Measurements from ENCODE around the gene FAM76B. TPM values are rescaled to one million over a fixed set of nuclear protein-coding genes. Genes with fewer than 3 reads are reported as not detected.

Gene FAM76B
- total and polyA plus RNA-seq, 2 experiments from 2014 or later: 13.4 to 29.1 TPM

DNA sequence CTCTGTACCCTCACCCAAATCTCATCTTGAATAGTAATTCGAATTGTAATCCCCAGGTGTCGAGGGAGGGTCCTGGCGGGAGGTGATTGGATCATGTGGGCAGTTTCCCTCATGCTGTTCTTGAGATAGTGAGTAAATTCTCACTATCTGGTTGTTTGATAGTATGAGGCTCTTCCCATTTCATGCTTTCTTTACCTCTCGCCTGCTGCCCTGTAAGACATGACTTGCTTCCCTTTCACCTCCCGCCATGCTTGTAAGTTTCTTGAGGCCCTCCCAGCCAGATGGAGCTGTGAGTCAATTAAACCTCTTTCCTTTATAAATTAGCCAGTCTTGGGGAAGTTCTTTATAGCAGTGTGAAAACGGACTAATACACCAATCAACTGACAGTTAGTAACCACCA is 60.1 kb downstream of the FAM76B start:
- Histone ChIP-seq H3K36me3 (no peaks in the 10 kb centered on the region), H3K4me3 (no peak overlapping the region), H3K9me3 (ENCODE audit: low read depth) (no peaks in the 10 kb centered on the region), H3K4me1 (ENCODE audit: low read depth) (peaks cover 10% of the 10 kb centered on the region), H3K27me3 (no peaks in the 10 kb centered on the region), H3K27ac (no peak overlapping the region)
- no peak for TF ChIP-seq CTCF (IDR thresholded peaks at IDR 0.05; ENCODE audit: low read depth, low read length)
- DNase-seq (ENCODE audit: low read depth in 1 of 2, low spot score in 1 of 2): no peak

- Histone ChIP-seq H3K4me3 (no peak overlapping the region), H3K27me3 (no peaks in the 10 kb centered on the region), H3K27ac (no peak overlapping the region), H3K9me3 (ENCODE audit: low read depth) (no peaks in the 10 kb centered on the region), H3K36me3 (no peaks in the 10 kb centered on the region), H3K4me1 (ENCODE audit: low read depth) (peaks cover 3% of the 10 kb centered on the region)
- no peak for DNase-seq (ENCODE audit: low read depth in 1 of 2, low spot score in 1 of 2)
- no peak for TF ChIP-seq CTCF (IDR thresholded peaks at IDR 0.05; ENCODE audit: low read depth, low read length)
Measured at GRCh38 chr11:95728790-95729189, 60.8 kb downstream of the FAM76B start.

- Histone ChIP-seq H3K9me3 (ENCODE audit: low read depth) (no peaks in the 10 kb centered on the region), H3K4me1 (ENCODE audit: low read depth) (no peaks in the 10 kb centered on the region), H3K36me3 (no peaks in the 10 kb centered on the region), H3K27me3 (no peaks in the 10 kb centered on the region), H3K27ac (no peak overlapping the region), H3K4me3 (no peak overlapping the region)
- no peak for TF ChIP-seq CTCF (IDR thresholded peaks at IDR 0.05; ENCODE audit: low read depth, low read length)
- no peak for DNase-seq (ENCODE audit: low read depth in 1 of 2, low spot score in 1 of 2)
Measured at GRCh38 chr11:95728094-95728493, 61.5 kb downstream of the FAM76B start.

DNA sequence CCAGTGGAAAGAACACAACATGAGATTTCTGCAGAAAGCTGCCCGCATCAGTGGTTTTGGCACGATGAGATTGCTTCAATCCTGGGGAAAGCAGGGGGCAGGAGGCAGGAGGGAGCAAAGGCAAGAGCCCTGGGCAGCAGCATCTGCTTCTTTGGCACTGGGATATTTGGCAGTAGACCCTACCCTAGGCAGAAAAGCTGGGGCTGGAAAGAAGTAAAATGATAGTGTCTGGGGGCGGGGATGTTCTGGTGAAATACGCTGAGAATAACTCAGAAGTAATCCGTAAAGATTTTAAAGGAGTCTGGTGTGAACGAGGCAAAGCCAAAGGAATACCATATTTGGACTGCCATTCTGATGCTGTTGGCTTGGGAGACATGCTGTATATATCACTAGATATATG is 62.0 kb downstream of the FAM76B start:
- DNase-seq (ENCODE audit: low read depth in 1 of 2, low spot score in 1 of 2): no peak
- no peak for TF ChIP-seq CTCF (IDR thresholded peaks at IDR 0.05; ENCODE audit: low read depth, low read length)

DNA sequence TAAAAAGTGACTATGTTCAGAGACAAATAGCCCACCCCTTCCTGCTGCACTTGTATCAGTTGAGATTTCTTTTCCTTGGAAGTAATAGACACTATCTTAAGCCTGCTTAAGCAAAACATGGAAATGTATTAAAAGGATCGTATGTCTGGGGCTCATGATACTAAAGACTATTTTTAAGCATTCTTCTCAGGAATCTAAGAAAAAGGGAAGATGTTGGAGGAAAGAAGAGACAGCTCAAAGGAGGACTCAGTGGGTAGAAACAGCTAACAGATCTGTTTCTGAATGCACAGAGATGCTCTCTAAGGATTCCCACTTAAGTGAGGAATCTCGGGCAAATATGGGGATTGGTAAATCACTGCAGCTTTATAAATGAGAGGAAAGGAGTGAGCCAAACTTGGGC is 62.5 kb downstream of the FAM76B start:
- no peaks in the 10 kb centered on the region for H3K4me1 ChIP-seq (ENCODE audit: low read depth)
- no peak for DNase-seq (ENCODE audit: low read depth in 1 of 2, low spot score in 1 of 2)

More for the DNA sequence above, 62.0 kb downstream of the FAM76B start:
- H3K4me1 ChIP-seq (ENCODE audit: low read depth): no peaks in the 10 kb centered on the region
- H3K27me3 ChIP-seq: no peaks in the 10 kb centered on the region
- H3K9me3 ChIP-seq (ENCODE audit: low read depth): no peaks in the 10 kb centered on the region
- H3K27ac ChIP-seq: no peak overlapping the region
- no peak overlapping the region for H3K4me3 ChIP-seq
- no peaks in the 10 kb centered on the region for H3K36me3 ChIP-seq

More for the DNA sequence above, 62.5 kb downstream of the FAM76B start:
- Histone ChIP-seq H3K27ac (no peak overlapping the region), H3K36me3 (no peaks in the 10 kb centered on the region), H3K4me3 (no peak overlapping the region), H3K9me3 (ENCODE audit: low read depth) (no peaks in the 10 kb centered on the region), H3K27me3 (no peaks in the 10 kb centered on the region)
- no peak for TF ChIP-seq CTCF (IDR thresholded peaks at IDR 0.05; ENCODE audit: low read depth, low read length)
